ENCODE measurements around the gene DLEC1. TPM values are rescaled to one million over a fixed set of nuclear protein-coding genes. Genes with fewer than 3 reads are reported as not detected.

DLEC1 gene
- total and polyA plus RNA-seq, 2 of the 4 experiments (the other 2 are of a cell fraction) = 0.03 TPM; not detected in 1

DNA sequence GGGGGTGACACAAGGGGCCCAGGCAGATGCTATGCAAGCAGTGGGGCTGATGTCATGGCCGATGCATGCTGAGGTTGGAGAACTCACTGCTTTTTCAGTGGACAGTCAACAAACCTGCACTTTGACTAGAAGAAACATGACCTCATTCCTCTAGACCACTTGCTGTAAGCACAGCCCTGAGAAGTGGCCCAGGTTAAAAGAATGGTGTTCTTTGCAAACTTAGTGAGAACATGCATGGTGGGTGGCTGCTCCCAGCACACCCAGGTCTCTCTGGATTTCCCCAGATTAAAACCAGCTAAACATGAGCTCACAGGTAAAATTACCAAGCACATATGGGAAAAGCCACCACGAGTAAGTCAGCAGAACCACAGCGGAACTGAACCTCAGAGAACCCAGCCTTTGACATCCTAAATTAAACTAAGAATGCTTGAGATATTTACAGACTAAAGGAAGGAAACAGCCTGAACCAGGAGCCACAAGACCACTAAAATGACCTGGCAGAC is 15.5 kb downstream of the DLEC1 start:
- Histone ChIP-seq H3K56ac (ENCODE audit: extremely low read depth, insufficient read depth, low read length) (no peak overlapping the region), H3K4me3 (ENCODE audit: insufficient read depth, low read depth, low read length) (no peak overlapping the region), H3K79me1 (ENCODE audit: low read depth in 1 of 2, low read length in 2 of 2) (no peaks in the 10 kb centered on the region), H2BK15ac (ENCODE audit: low read depth, low read length) (no peak overlapping the region), H3K9me3 (ENCODE audit: control insufficient read depth, insufficient read depth, low read length) (no peaks in the 10 kb centered on the region), H4K91ac (ENCODE audit: insufficient read depth, low read depth, low read length) (no peak overlapping the region), H2BK120ac (ENCODE audit: low read depth, low read length) (no peak overlapping the region), H4K20me1 (ENCODE audit: insufficient read depth, low read length) (no peaks in the 10 kb centered on the region), H2BK20ac (ENCODE audit: low read depth, low read length) (no peak overlapping the region), H3K9me1 (ENCODE audit: insufficient read depth, low read length) (no peaks in the 10 kb centered on the region), H4K5ac (ENCODE audit: low read depth, low read length) (no peak overlapping the region), H2AFZ (replicated peaks; ENCODE audit: low read length, poor library complexity) (no peak overlapping the region), H3K36me3 (ENCODE audit: control insufficient read depth, insufficient read depth, low read length) (no peaks in the 10 kb centered on the region), H3K14ac (replicated peaks; ENCODE audit: low read depth, low read length) (no peak overlapping the region), H3K27ac (ENCODE audit: insufficient read depth, low read length) (no peak overlapping the region), H3K9ac (ENCODE audit: low read depth, low read length) (no peak overlapping the region), H4K8ac (ENCODE audit: low read depth in 2 of 2, low read length in 2 of 2) (no peak overlapping the region), H3K4me2 (ENCODE audit: low read depth, low read length) (no peak overlapping the region), H2AK5ac (ENCODE audit: low read depth, low read length) (no peak overlapping the region), H2BK5ac (ENCODE audit: low read depth, low read length, poor library complexity, severe bottlenecking) (no peak overlapping the region), H3K27me3 (ENCODE audit: control insufficient read depth, insufficient read depth, low read length) (peaks cover 4% of the 10 kb centered on the region; the same call in 1 of the 2 replicates), H3K18ac (ENCODE audit: low read depth, low read length) (no peak overlapping the region), H3K4me1 (ENCODE audit: control insufficient read depth, insufficient read depth, low read length) (no peaks in the 10 kb centered on the region), H3K4ac (ENCODE audit: low read depth, low read length) (no peak overlapping the region), H2AK9ac (replicated peaks; ENCODE audit: low read depth, low read length, poor library complexity) (no peak overlapping the region), H3K23ac (ENCODE audit: low read depth, low read length) (no peak overlapping the region)
- in situ Hi-C loops (cut with MboI; ENCODE audit: low sequenced_read_pairs) (no loop called here), dilution Hi-C loops (cut with HindIII; ENCODE audit: low sequenced_read_pairs, unreplicated experiment) (no loop called here), intact Hi-C loops (cut with micrococcal nuclease) (no loop called here)
- CTCF ChIA-PET = no interaction called here
- TF ChIP-seq, protein P1, sequence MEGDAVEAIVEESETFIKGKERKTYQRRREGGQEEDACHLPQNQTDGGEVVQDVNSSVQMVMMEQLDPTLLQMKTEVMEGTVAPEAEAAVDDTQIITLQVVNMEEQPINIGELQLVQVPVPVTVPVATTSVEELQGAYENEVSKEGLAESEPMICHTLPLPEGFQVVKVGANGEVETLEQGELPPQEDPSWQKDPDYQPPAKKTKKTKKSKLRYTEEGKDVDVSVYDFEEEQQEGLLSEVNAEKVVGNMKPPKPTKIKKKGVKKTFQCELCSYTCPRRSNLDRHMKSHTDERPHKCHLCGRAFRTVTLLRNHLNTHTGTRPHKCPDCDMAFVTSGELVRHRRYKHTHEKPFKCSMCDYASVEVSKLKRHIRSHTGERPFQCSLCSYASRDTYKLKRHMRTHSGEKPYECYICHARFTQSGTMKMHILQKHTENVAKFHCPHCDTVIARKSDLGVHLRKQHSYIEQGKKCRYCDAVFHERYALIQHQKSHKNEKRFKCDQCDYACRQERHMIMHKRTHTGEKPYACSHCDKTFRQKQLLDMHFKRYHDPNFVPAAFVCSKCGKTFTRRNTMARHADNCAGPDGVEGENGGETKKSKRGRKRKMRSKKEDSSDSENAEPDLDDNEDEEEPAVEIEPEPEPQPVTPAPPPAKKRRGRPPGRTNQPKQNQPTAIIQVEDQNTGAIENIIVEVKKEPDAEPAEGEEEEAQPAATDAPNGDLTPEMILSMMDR (conservative IDR thresholded peaks at IDR 0.05; ENCODE audit: low read depth, low read length) = no peak
- no peak for TF ChIP-seq CHD1 (IDR thresholded peaks at IDR 0.05; ENCODE audit: low read depth, low read length)
- no peak for TF ChIP-seq POLR2A (IDR thresholded peaks at IDR 0.05; ENCODE audit: low read depth, low read length)
- TF ChIP-seq MAZ (IDR thresholded peaks at IDR 0.05; ENCODE audit: borderline replicate concordance, low read depth, low read length) = no peak
- TF ChIP-seq SMC3 (IDR thresholded peaks at IDR 0.05; ENCODE audit: low read depth, low read length) = no peak
- TF ChIP-seq MAFK (IDR thresholded peaks at IDR 0.05; ENCODE audit: low read depth, low read length) = no peak
- no peak for TF ChIP-seq BHLHE40 (IDR thresholded peaks at IDR 0.05; ENCODE audit: low read depth, low read length)
- no peak for TF ChIP-seq ELK1 (IDR thresholded peaks at IDR 0.05; ENCODE audit: borderline replicate concordance, low read depth, low read length)
- no peak for TF ChIP-seq FOS (IDR thresholded peaks at IDR 0.05; ENCODE audit: low read depth, low read length)
- no peak for ATAC-seq (ENCODE audit: low read depth)
- DNase-seq = peak; percentile 20
- POLR2A ChIA-PET (ENCODE audit: unreplicated experiment) = interaction anchor here (0.7 kb wide), 1 partner anchor 13 kb away, joined by 3 read pairs; no protein-coding TSS in a partner anchor
- BruUV-seq (replicated peaks) = no TSS peak
- no CpG with 5 or more reads among the region's 3 CpGs for WGBS, 2 experiments (ENCODE audit: extremely low coverage in 2 of 2, insufficient read length in 1 of 2)
